Measurements from ENCODE around the gene NKAIN2.
"Not testable (repeated sequence)": the region's sequence is repeated elsewhere in the genome, so short reads cannot be mapped to it uniquely, and the experiment has no call there.

Gene NKAIN2

DNA sequence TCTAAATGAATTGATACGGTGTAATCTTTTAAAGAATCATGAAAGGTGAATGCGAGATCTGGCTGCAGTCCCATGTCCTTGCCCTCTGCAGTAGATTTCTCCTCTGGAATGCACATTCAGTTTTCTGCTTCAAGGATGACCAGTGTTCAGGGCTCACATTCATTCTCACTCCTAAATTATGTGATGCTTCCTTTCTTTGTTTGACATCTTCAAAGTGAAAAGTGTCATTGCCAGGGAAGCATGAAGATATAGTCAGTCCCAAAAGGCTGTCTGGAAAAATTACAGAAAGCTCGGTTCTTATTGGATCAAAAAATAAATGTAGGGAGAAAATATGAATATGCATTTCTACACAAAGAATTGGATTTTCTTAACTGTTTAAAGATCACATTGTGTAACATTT, 395.6 kb downstream of the NKAIN2 start:
- no peak for DNase-seq

GRCh38 chr6:124200661-124201060, 397.0 kb downstream of the NKAIN2 start:
- DNase-seq = no peak

GRCh38 chr6:124203101-124203811, 399.6 kb downstream of the NKAIN2 start:
- no peak for DNase-seq

DNA sequence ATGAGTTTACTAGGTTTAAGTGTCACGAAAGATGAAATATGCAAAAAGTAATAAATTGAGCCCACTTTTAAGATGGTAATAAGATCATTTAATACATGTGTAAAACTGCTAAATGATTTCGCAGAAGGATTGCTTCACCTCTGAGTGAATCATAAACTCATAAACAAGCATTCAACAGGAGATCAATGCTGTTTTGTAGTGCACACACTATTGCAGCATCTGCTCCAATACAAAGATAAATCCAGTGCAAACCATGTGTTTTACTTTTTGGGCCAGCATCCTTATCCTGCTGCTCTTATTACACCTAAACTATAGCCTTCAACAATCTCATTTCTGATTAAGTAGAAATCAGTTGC, 400.1 kb downstream of the NKAIN2 start:
- DNase-seq = no peak

- no peak for DNase-seq
Measured at GRCh38 chr6:124205921-124206320, 402.3 kb downstream of the NKAIN2 start.

DNA sequence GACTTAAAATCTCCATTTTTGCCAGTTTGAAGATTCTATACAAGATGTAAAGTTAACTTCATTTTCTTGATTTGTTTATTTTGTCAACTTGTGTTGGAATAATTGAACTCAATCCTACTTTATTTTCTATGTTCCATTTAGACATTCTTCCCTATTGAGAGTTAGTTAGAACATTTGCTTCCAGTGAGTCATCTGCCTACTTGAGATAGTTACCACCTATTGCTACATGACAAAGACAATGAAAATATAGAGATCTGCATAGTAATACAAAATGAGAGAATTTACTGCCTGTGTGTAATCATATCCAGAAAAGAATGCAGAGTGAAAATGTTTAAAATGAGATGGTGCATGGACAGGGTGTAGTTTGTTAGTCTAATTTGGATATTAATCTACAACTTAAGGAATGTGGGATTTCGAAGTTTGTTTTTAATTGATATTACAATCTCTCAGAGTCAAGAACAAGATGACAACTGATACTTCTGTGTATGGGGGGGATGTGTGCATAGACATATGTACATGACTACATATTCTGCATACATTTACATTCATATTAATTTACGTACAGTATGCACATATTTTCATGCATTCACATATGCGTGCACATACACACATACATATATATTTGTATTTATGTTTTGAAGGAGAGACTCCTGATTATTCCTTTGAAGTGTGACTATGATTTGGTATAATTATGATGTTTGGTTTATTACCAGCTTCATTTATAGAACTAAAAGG, 420.1 kb downstream of the NKAIN2 start:
- DNase-seq = peak in 1 of 51 donors; percentile 16

- no peak for DNase-seq
Measured at GRCh38 chr6:124226396-124226795, 422.7 kb downstream of the NKAIN2 start.

DNA sequence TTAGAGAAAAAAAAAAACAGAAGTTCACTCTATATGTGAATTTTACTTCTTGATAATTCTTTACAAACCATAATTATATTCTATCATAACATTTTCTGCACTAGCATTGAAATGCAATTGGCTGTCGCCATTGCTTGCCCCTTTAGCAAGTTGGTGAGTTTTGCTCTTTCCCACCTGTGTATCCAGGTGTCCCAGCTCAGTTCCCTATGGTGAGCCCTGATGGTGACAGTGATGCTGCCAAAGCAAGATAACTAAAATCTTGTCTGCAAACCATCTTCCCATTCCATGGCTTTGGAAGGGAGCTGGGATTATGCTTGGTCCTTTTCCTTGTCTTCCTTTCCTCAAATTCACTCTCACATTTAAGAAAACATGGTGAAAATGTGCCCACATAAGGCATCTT, 429.6 kb downstream of the NKAIN2 start:
- no peak for DNase-seq

GRCh38 chr6:124234801-124235200, 431.1 kb downstream of the NKAIN2 start:
- DNase-seq = no peak

DNA sequence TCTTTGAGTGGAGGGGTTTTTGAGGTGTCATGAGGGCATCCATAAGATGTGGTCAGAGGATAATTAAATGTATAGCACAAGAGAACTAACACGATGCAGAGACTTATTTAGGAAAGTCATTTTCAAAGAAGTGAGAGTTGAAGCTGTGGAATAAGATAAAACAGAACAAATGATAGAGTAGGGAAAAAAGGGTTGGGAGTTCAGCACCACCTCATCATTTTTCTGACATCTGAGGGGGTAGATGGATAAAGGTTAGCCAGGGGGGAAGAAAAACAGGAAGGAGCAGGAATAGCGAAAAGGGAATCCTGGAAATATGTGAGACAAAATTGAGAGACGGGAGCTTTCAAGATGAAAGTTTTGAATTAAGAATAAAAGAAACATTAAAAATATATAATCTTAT, 434.2 kb downstream of the NKAIN2 start:
- no peak for DNase-seq

- DNase-seq = not testable (repeated sequence)
Measured at GRCh38 chr6:124238408-124238807, 434.7 kb downstream of the NKAIN2 start.

DNA sequence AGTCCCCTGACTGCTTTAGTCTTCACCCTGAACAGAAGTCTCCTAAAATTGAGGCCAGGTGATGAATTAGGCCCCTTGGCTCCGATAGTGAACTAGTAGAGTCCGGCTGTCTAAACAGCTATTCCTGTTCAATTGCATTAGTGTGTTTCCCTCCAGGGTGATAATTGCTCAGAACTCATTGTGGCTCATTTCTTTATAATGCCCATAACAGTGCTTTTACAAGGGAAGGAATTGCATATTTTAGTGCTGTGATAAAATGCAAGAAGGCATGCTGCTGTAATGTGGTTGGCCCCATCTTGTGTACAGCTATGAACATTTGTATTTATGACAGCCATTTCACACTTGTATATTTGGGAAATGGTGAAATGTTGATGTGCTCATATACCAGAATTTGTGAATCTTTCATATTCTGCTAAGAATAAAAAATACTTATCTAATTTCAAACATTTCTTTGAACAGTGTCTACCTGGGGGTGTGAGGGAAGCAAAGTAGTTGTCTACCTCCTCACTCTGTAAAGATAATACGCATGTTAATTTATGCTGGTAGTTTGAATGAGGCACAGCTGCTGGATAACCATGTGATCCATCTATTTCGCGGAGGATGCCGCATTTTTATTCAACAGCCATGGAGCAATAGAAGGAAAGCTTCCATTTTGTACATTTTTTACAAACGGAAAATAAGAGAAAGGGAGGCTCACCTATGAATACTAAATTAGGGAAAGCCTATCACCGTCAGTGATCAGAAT, 451.4 kb downstream of the NKAIN2 start:
- peak in 1 of 51 donors; percentile 17 for DNase-seq

DNA sequence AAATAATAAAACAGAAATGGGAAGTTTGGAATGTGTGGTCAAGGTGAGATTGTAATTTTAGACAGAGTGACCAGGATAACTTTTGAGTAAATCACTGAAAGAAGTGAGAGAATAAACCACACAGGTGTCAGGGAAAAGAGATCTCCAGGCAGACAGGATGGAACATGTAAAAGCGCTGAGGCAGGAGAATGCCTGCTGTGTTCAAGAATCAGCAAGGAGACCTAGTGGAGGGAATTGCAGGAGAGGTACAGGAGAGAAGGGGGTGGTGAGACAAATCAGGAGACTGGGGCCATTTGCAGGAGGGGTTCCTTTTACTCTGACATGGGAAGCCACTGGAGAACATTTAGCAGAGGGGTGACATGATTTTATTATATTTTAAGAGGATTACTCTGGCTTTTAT, 456.7 kb downstream of the NKAIN2 start:
- no peak for DNase-seq

- no peak for DNase-seq
Measured at GRCh38 chr6:124269733-124270132, 466.1 kb downstream of the NKAIN2 start.

GRCh38 chr6:124273701-124274100, 470.0 kb downstream of the NKAIN2 start:
- DNase-seq = no peak

- DNase-seq = no peak
Measured at GRCh38 chr6:124282541-124282940, 478.9 kb downstream of the NKAIN2 start.

- DNase-seq = no peak
Measured at GRCh38 chr6:124283486-124283885, 479.8 kb downstream of the NKAIN2 start.

- DNase-seq = no peak
Measured at GRCh38 chr6:124285146-124285545, 481.5 kb downstream of the NKAIN2 start.

DNA sequence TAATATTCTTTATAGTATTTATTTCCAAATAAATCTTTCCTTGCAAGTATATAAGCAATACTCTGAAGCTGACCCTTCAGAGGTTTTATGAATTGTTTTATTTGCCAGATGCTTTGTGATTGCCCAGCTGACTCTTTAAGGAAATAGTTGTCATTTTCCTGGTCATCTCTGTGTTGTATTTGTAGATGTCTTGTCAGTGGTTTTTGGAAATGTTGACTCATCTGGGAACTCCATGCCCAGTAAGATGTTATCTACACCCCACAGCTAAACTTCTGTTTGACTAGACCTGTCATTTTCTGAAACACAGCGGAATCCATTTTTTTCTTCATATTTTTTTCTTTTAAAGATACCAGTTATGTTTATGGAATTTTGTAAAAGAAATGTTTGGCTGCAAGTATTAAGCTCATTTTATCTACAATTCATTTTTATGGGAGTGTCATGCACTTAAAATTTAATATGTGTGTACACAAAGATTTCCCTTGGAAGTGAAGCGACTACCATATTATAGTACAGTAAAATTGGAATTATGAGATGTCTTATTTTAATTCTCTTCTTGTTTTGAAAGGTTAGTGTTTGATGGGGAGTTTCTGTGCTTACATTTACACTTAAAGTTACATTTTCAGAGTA, 491.0 kb downstream of the NKAIN2 start:
- DNase-seq = no peak

GRCh38 chr6:124297507-124297906, 493.8 kb downstream of the NKAIN2 start:
- DNase-seq = no peak

DNA sequence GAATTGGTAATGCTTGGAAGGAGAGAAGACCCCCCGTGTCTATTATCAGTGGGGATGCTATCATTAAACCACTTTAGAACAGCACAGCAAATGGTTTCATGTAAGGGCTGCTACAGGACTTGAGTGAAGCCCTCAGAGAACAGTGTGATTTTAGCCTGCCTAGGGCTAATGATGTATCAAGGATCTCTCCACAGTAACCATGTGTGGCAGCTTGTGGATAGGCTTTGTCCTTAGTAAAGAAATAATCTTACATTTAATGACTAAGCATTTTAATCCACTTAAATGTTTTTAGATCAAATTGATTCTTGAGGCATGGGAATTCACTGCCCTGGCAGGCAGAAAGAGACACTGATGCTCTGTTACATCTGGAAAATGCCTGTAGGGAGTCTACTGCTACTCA, 495.1 kb downstream of the NKAIN2 start:
- DNase-seq = no peak

DNA sequence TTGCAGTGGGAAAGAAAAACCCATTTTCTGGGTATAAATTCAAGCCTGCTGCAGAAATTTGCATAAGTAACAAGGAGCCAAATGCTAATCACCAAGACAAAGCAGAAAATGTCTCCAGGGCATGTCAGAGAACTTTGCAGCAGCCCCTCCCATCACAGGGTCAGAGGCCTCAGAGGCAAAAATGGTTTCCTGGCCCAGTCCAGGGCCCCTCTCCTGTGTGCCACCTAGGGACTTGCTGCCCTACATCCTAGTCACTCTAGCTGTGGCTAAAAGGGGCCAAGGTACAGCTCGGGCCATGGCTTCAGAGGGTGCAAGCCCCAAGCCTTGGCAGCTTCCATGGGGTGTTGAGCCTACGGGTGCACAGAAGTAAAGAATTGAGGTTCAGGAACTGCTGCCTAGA, 497.2 kb downstream of the NKAIN2 start:
- not testable (repeated sequence) for DNase-seq

Measured in hypothalamus (tissue), 51 donors.